ENCODE measurements around the gene SCPEP1. TPM values are rescaled to one million over a fixed set of nuclear protein-coding genes. Genes with fewer than 3 reads are reported as not detected.

The SCPEP1 gene
- total RNA-seq, 1 donor from 2014 or later = 69.5 TPM

DNA sequence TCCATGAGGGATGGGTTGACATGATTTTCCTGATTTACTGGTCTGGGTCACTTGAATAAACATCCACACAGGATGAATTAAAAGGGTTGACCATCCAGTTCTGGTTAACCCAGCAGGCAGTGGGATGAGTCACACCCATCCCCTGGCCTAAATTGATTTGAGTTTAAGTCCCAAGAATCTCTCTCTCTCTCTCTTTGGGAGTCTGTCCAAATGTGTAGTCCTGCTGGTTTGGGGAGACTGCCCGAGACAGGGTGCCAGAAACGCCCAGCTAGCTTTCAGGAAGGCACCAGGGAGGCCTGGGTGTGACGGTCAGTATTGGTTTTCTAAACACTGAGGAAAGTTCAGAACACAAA lies 38.8 kb downstream of the SCPEP1 start:
- no peak for DNase-seq (ENCODE audit: extremely low spot score in 2 of 2)
- no peaks in the 10 kb centered on the region for H3K27me3 ChIP-seq
- peaks cover 16% of the 10 kb centered on the region for H3K4me1 ChIP-seq
- TF ChIP-seq, protein P1, sequence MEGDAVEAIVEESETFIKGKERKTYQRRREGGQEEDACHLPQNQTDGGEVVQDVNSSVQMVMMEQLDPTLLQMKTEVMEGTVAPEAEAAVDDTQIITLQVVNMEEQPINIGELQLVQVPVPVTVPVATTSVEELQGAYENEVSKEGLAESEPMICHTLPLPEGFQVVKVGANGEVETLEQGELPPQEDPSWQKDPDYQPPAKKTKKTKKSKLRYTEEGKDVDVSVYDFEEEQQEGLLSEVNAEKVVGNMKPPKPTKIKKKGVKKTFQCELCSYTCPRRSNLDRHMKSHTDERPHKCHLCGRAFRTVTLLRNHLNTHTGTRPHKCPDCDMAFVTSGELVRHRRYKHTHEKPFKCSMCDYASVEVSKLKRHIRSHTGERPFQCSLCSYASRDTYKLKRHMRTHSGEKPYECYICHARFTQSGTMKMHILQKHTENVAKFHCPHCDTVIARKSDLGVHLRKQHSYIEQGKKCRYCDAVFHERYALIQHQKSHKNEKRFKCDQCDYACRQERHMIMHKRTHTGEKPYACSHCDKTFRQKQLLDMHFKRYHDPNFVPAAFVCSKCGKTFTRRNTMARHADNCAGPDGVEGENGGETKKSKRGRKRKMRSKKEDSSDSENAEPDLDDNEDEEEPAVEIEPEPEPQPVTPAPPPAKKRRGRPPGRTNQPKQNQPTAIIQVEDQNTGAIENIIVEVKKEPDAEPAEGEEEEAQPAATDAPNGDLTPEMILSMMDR (IDR thresholded peaks at IDR 0.05) = no peak
- peak in 1 of 2 donors; percentile 13 for TF ChIP-seq POLR2AphosphoS5 (IDR thresholded peaks at IDR 0.05; ENCODE audit: insufficient read depth in 1 of 2, low read depth in 1 of 2)
- H3K4me3 ChIP-seq = no peak overlapping the region
- no peak overlapping the region for H3K27ac ChIP-seq
- no peaks in the 10 kb centered on the region for H3K9me3 ChIP-seq
- H3K36me3 ChIP-seq = no peaks in the 10 kb centered on the region
- intact Hi-C loops (cut with DNase I) = no loop called here

DNA sequence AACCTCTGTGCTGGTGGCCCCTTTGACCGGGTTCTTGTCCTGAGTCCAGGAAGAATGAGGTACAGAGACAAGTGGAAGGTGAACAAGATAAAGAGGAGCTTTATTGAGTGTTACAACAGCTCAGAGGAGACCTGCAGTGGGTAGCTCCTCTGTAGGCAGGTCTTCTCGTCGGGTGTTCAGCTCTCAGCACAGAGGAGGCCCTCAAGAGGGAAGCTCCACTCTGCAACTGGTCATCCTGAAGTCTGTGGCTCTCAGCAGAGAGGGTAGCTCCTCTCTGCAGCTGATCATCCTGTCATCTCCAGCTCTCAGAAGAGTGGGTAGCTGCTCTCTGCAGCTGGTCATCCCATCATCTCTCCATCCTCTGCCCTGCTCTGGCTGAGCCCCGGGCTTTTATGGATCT lies 39.7 kb downstream of the SCPEP1 start:
- TF ChIP-seq, protein P1 (IDR thresholded peaks at IDR 0.05) = no peak
- TF ChIP-seq POLR2A (IDR thresholded peaks at IDR 0.05) (no peak), POLR2AphosphoS5 (IDR thresholded peaks at IDR 0.05; ENCODE audit: insufficient read depth in 1 of 2, low read depth in 1 of 2) (no peak)
- Histone ChIP-seq H3K36me3 (no peaks in the 10 kb centered on the region), H3K27me3 (no peaks in the 10 kb centered on the region), H3K4me1 (peaks cover 16% of the 10 kb centered on the region), H3K27ac (no peak overlapping the region), H3K4me3 (no peak overlapping the region), H3K9me3 (no peaks in the 10 kb centered on the region)
- no peak for DNase-seq (ENCODE audit: extremely low spot score in 2 of 2)
- intact Hi-C loops (cut with DNase I) = no loop called here

DNA sequence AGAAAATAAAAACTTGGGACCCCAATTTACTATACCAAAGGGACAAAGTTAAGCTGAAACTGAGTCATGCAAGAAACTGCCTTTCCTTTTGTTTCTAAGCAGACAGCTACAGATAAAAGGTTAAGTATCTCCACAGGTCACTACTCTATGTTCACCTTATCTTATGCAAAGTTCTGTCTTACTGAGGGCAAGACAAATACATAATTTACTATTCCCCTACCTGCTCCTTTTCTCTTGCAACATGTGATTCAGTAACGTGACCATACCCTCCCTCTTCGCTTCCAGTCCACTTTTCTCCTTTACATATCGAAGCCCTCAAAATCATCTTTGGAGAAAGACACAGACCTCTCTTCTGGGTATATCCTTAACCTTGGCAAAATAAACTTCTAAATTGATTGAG lies 42.3 kb downstream of the SCPEP1 start:
- Histone ChIP-seq H3K9me3 (no peaks in the 10 kb centered on the region), H3K36me3 (no peaks in the 10 kb centered on the region), H3K4me3 (no peak overlapping the region), H3K27ac (no peak overlapping the region), H3K4me1 (peaks cover 16% of the 10 kb centered on the region), H3K27me3 (no peaks in the 10 kb centered on the region)
- intact Hi-C loops (cut with DNase I) = no loop called here
- TF ChIP-seq, protein P1 (IDR thresholded peaks at IDR 0.05) = no peak
- TF ChIP-seq POLR2A (IDR thresholded peaks at IDR 0.05) (no peak), POLR2AphosphoS5 (IDR thresholded peaks at IDR 0.05; ENCODE audit: insufficient read depth in 1 of 2, low read depth in 1 of 2) (no peak)
- DNase-seq (ENCODE audit: extremely low spot score in 2 of 2) = no peak

DNA sequence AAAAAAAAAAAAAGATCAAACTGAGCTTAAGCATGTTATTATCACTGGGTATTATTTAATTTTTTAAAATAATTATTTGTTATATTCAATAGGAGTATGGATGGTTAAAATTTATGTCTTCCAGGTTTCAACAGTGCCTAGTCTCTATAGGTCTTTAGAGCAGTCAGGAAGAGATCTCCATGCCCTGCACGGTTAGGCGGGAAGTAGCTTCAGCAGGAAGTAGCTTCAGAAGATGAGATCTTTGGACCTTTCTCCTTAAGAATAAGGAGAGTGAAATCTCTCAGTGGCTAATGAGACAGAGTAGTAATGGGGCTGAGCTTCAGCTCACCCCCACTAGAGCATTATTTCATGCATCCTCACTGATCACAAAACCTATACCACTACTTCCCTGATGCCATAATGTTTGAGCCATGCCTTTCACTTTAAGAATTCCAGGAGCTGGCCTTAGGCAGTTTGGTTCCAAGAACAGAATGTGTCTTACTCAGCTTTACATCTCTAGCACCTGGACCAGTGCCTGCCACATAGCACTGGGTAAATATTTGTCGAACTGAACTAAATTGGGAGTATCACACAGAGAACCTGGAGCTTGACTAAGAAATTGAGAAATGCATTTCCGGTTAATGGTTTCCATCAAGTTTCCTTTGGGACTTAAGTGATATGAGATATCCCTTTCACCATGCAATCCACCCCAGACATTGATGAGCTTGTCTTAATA lies 43.5 kb downstream of the SCPEP1 start:
- Histone ChIP-seq H3K36me3 (no peaks in the 10 kb centered on the region), H3K4me1 (peaks cover 10% of the 10 kb centered on the region), H3K27me3 (no peaks in the 10 kb centered on the region), H3K9me3 (no peaks in the 10 kb centered on the region), H3K27ac (no peak overlapping the region), H3K4me3 (no peak overlapping the region)
- no peak for DNase-seq (ENCODE audit: extremely low spot score in 2 of 2)
- TF ChIP-seq POLR2A (IDR thresholded peaks at IDR 0.05) (no peak), POLR2AphosphoS5 (IDR thresholded peaks at IDR 0.05; ENCODE audit: insufficient read depth in 1 of 2, low read depth in 1 of 2) (peak in 1 of 2 donors; percentile 35)
- intact Hi-C loops (cut with DNase I) = no loop called here

DNA sequence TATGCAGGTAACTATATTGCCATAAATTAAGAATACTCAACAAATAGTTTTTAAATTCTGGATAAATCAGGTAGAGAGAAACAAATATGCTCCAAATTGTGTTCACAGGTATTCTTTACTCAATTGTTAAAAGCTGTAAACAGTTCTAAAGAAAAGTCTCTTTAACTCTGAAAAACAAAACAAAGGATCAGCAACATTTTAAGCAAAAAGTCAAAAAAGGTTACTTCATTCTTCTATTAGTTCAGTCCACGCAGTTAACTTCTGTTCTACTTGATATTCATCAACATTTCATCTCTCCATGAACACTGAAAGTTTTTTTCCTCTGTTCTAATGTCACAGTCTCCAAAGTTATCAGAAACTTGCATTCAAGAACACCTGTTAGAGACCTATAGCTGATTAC lies 47.9 kb downstream of the SCPEP1 start:
- no peaks in the 10 kb centered on the region for H3K36me3 ChIP-seq
- intact Hi-C loops (cut with DNase I) = no loop called here
- TF ChIP-seq POLR2AphosphoS5 (IDR thresholded peaks at IDR 0.05; ENCODE audit: insufficient read depth in 1 of 2, low read depth in 1 of 2) (no peak), POLR2A (IDR thresholded peaks at IDR 0.05) (no peak)
- TF ChIP-seq, protein P1 (IDR thresholded peaks at IDR 0.05) = no peak
- no peak overlapping the region for H3K4me3 ChIP-seq
- no peaks in the 10 kb centered on the region for H3K9me3 ChIP-seq
- no peak overlapping the region for H3K27ac ChIP-seq
- no peaks in the 10 kb centered on the region for H3K27me3 ChIP-seq
- DNase-seq (ENCODE audit: extremely low spot score in 2 of 2) = no peak
- no peaks in the 10 kb centered on the region for H3K4me1 ChIP-seq
